HTR-8/SVneo (cell line): Measurements from ENCODE around the gene DTWD2.

ENCODE experiments used
- DNase-seq: peaks from one replicate; pipeline ENCODE4 v3.0.0; 2011; ENCODE audit warnings: low spot score, mixed read lengths; ENCODE audit not compliant: insufficient read length
- FAIRE-seq: peaks from 2 replicates; lab custom pipeline; 2011; peaks lifted over from hg19 to GRCh38; lab: Jason Lieb, UNC

The DTWD2 gene

DNA sequence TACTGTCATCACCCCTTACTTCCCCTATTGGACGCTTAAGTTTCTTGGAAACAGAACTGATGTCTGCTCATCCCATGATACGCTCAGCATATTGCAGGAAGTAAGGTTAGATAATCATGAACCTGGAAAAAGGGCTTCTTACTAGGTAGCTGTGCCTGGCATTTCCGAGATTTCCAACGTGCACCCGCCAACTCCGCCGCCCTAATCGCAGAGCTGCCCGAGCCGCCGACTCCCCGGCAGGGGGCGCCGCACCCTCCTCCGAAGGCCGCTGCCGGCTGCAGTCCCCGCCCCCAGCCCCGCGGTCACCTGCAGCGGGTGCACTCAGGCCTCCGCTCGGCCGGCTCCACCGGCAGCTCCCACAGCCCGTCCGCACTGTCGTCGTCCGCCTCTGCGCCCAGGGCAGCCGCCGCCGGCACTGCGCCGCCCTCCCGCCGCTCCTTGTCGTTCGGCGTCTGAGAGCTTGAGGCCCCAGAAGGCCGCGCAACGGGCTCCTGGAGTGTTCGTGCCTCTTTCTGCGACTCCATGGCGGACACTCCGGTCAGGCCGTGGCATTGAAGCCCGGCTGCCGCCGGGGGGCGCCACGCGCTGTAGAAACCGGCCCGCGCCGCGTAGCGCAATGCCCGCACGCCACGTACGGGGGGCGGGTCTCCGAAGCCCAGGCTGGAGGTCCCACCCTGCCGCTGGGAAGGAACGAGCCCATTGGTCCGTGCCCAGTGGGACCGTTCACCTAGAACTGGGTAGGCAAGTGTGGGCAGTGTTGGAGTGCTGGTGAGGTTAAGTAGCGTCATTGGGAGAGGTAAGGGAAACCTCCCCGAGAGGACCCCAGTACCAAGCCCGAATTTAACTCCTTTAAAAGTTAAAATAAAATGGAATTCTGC is at the start of gene DTWD2:
Gene DTWD2, minus strand, starts transcription at position 560 of the 878 bp plus-strand sequence. Its CDS starts 36 bp downstream, at position 524.
- FAIRE-seq (peak; percentile 94), DNase-seq (peak; percentile 95)

DNA sequence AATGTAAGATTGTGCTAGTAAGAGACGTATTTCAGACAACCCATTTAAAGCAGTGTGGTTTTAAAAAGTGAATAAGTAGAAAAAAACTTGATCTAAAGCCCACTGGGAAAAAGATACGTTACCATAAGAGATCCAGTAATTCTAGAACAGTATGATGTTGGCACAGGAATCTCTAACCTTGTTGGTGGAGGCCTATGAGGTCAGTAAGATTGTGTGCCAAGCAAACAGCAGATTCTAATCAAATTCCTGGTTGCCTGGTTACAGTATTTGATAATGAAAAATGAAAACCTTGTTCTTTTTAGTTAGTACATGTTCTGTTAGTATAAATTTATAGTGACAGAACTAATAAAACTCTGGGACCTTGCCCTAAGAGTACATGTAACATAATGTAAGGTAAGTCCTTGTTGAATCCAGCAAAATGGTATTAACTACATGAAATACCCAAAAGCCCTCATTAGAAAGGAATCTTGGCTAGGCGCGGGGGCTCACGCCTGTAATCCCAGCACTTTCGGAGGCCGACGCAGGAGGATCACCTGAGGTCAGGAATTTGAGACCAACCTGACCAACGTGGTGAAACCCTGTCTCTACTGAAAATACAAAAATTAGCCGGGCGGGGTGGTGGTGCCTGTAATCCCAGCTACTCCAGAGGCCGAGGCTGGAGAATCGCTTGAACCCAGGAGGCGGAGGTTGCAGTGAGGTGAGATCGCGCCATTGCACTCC is 49.3 kb upstream of the DTWD2 start:
- DNase-seq (no peak), FAIRE-seq (no peak)

DNA sequence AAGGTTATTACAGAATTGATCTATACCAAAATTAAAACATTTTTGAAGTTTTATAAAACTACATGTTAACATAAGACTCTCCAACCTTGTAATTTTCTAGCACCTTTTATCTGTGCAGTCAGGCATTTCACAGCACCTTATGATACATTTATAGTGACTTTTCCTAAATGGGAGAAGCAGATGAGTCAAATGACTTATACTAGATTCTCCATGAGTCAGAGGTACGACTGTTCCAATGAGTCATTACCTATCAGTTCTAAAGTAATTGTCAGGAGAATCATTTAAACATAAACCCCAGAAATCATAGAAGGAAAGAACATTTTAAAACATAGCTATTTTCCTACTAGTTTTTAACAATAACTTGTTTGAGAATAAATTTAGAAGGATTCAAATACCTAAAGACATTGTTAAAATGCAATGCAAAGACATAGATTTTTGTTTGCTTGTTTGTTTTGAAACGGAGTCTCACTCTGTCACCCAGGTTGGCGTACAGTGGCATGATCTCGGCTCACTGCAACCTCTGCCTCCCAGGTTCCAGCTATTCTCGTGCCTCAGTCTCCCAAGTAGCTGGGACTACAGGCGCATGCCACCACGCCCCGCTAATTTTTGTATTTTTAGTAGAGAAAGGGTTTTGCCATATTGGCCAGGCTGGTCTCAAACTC is 47.9 kb upstream of the DTWD2 start:
- FAIRE-seq (no peak), DNase-seq (peak; percentile 59)

- DNase-seq = no peak
- FAIRE-seq = no peak
These were observed 44.8 kb upstream of the DTWD2 start for GRCh38 chr5:119033135-119033534.

DNA sequence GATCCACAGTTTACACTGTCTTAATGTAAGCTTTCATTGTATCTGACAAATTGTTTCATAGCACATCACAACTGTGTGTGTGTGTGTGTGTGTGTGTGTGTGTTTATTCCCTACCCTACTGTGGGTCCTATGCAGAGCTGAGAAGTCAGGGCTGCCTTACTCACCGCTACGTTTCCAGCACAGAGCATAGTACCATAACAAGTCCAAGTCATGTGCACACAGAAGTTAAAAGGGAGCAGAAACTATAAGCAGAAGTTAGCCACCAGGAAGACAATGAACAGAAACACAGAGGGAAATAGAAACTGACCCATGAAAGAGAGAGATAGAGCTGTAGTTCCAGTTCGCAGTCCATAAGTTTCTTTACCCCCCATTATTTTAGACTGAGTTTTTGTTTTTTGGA is 44.3 kb upstream of the DTWD2 start:
- DNase-seq (no peak), FAIRE-seq (no peak)

GRCh38 chr5:119031905-119032304 is 43.6 kb upstream of the DTWD2 start:
- no peak for DNase-seq
- no peak for FAIRE-seq

GRCh38 chr5:119031011-119031886 is 42.9 kb upstream of the DTWD2 start:
- DNase-seq (no peak), FAIRE-seq (no peak)

- FAIRE-seq (no peak), DNase-seq (no peak)
These were observed 40.2 kb upstream of the DTWD2 start for GRCh38 chr5:119028575-119028974.

- DNase-seq (no peak), FAIRE-seq (no peak)
These were observed 34.4 kb upstream of the DTWD2 start for GRCh38 chr5:119022773-119023172.

DNA sequence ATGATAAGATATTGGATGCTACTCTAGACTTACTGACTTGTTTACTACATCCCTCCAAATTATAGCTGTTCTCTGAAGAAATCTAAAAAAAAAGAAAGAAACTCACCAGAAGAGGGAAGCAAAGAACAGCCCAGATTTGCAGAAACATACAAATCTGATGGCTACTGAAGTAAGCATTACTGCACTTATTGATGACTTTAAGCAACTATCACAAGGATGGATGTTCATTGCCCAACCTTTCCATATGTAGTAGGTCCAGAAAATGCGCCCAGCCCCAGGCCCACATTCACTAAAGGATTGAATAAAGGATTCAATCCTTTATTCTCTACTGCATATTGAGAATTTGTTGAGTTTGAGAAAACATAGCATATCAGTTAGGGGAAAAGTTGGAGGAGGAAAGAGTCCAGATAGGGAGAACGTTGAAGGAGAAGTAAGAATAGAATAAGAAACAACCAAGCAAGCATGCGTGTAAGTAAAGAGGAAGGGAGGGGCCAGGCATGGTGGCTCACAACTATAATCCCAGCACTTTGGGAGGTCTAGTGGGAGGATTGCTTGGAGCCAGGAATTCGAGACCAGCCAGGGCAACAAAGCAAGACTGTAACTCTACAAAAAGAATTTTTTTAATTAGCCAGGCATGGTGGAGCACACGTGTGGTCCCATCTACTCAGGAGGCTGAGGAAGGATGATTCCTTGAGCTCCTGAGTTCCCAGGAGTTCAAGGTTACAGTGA is 33.8 kb upstream of the DTWD2 start:
- DNase-seq (peak; percentile 37), FAIRE-seq (no peak)

DNA sequence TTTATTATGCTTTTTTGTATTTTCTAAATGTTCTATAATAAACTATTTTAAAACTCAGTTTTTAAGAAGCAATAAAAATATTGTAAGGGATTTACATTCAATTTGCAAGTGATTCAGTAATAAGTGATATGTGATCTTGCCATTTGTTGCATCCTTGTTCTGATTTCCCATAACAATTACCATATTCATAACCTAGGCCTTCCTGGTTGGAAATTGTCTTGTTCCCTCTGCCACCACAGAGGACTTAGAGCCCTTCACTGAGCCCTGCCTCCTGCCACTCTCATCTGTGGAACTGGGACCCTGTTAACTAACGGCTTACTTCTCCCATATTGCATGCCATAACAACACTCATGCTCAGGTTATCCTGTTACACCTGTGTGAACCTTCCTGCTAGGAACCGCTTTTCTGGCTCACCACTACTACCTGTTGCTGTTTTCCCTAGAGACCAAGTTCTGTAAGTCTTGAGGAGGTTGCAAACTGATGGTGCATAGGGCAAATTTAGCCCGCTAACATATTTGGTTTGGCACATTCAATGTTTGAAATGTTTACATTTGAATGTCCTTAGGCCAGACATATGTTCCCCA is 32.9 kb upstream of the DTWD2 start:
- FAIRE-seq (no peak), DNase-seq (no peak)

- FAIRE-seq = no peak
- no peak for DNase-seq
These were observed 31.6 kb upstream of the DTWD2 start for GRCh38 chr5:119019949-119020348.

GRCh38 chr5:119019501-119019900 is 31.2 kb upstream of the DTWD2 start:
- no peak for FAIRE-seq
- DNase-seq = no peak

DNA sequence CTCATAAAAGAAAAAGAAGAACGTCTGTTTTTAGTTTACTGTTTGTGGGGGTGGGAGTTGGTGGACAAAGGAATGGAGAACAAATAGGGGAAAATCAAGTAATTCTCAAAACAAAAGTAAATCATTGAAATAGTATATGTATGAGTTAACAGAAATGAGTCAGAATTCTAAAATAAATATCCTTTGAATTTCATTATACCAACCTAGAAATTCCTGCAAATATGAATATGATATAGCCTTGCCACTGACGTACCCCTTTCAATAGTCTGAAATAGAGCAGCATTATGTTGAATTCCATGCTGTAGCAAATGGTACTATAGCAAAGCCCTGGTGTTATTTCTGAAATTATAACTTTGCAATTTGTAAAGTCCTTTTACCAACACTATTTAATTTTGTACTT is 29.6 kb upstream of the DTWD2 start:
- FAIRE-seq = no peak
- DNase-seq = no peak

GRCh38 chr5:119016125-119016774 is 27.9 kb upstream of the DTWD2 start:
- DNase-seq (no peak), FAIRE-seq (no peak)

- no peak for DNase-seq
These were observed 22.8 kb upstream of the DTWD2 start for GRCh38 chr5:119011186-119011585.

GRCh38 chr5:119010206-119010605 is 21.9 kb upstream of the DTWD2 start:
- DNase-seq (no peak), FAIRE-seq (no peak)

More at GRCh38 chr5:119011186-119011585, 22.8 kb upstream of the DTWD2 start:
- no peak for FAIRE-seq

GRCh38 chr5:119009131-119009530 is 20.8 kb upstream of the DTWD2 start:
- FAIRE-seq (no peak), DNase-seq (no peak)
